HepG2 (cell line): ENCODE measurements around the gene HDLBP. TPM values are rescaled to one million over a fixed set of nuclear protein-coding genes. Genes with fewer than 3 reads are reported as not detected.

Experiments
- ATF6 ChIP-seq: sonication (generic); formaldehyde crosslinking; conservative IDR thresholded peaks from 2 replicates; pipeline ENCODE4 v1.4.0; 2020; ENCODE audit warnings: missing genetic modification reagents
- BRCA1 ChIP-seq: sonication (generic); formaldehyde crosslinking; IDR thresholded peaks from 2 replicates; pipeline ENCODE4 v1.4.0; 2020; ENCODE audit warnings: missing genetic modification reagents
- CAMTA2 ChIP-seq: sonication (generic); formaldehyde crosslinking; IDR thresholded peaks from 2 replicates; pipeline ENCODE4 v1.4.0; 2020; ENCODE audit warnings: mild to moderate bottlenecking, missing genetic modification reagents, borderline replicate concordance
- DDIT3 ChIP-seq: sonication (generic); formaldehyde crosslinking; IDR thresholded peaks from 2 replicates; pipeline ENCODE4 v1.4.0; 2020; ENCODE audit warnings: mild to moderate bottlenecking, missing genetic modification reagents
- DNMT1 ChIP-seq: sonication (generic); formaldehyde crosslinking; IDR thresholded peaks from 2 replicates; pipeline ENCODE4 v1.5.1; 2020; ENCODE audit warnings: mild to moderate bottlenecking, missing genetic modification reagents
- KDM2A ChIP-seq: sonication (generic); formaldehyde crosslinking; IDR thresholded peaks from 2 replicates; pipeline ENCODE4 v1.4.0; 2020; ENCODE audit warnings: low read depth, missing genetic modification reagents, borderline replicate concordance
- PAF1 ChIP-seq: IDR thresholded peaks from 2 replicates; pipeline ENCODE4 v1.6.1; 2016; ENCODE audit warnings: missing genetic modification reagents, missing compliant biosample characterization
- SNAPC2 ChIP-seq: sonication (generic); formaldehyde crosslinking; IDR thresholded peaks from 2 replicates; pipeline ENCODE4 v1.8.1; 2022; ENCODE audit warnings: mild to moderate bottlenecking, missing genetic modification reagents
- SSRP1 ChIP-seq: IDR thresholded peaks from 2 replicates; pipeline ENCODE4 v1.6.1; 2016; ENCODE audit warnings: control low read depth
- TFDP1 ChIP-seq: IDR thresholded peaks from 2 replicates; pipeline ENCODE4 v1.6.1; 2016; ENCODE audit warnings: missing compliant biosample characterization, missing genetic modification reagents, borderline replicate concordance
- THAP7 ChIP-seq: sonication (generic); formaldehyde crosslinking; IDR thresholded peaks from 2 replicates; pipeline ENCODE4 v1.8.1; 2023; ENCODE audit warnings: mild to moderate bottlenecking, missing genetic modification reagents
- YY1 ChIP-seq: IDR thresholded peaks from 2 replicates; pipeline ENCODE4 v1.6.1; 2011; ENCODE audit warnings: low read length, low read depth, moderate library complexity, mild to moderate bottlenecking; ENCODE audit not compliant: insufficient read depth, insufficient replicate concordance
- ZNF501 ChIP-seq: sonication (generic); formaldehyde crosslinking; IDR thresholded peaks from 2 replicates; pipeline ENCODE4 v1.5.1; 2020; ENCODE audit warnings: mild to moderate bottlenecking, moderate library complexity, missing genetic modification reagents
- ZNF776 ChIP-seq: sonication (generic); formaldehyde crosslinking; IDR thresholded peaks from 2 replicates; pipeline ENCODE4 v1.4.0; 2020; ENCODE audit warnings: mild to moderate bottlenecking, missing genetic modification reagents
- ZNF839 ChIP-seq: sonication (generic); formaldehyde crosslinking; IDR thresholded peaks from 2 replicates; pipeline ENCODE4 v1.4.0; 2020; ENCODE audit warnings: missing genetic modification reagents, mild to moderate bottlenecking, borderline replicate concordance
- ZSCAN30 ChIP-seq: sonication (generic); formaldehyde crosslinking; IDR thresholded peaks from 2 replicates; pipeline ENCODE4 v1.5.0; 2020; ENCODE audit warnings: mild to moderate bottlenecking, missing genetic modification reagents
- polyA plus RNA-seq, 8 experiments: library from polyadenylated mRNA; depleted of rRNA in 3 of 8; stranded (reverse) in 7 of 8; unstranded in 1 of 8; fragments of >200 nt; fragmentation: Illumina TruSeq in 4 of 8; extraction: Trizol in 4 of 8; gene quantifications; 2 replicates each; pipeline versions ENCODE4 v1.2.1 to v1.2.3, GENCODE V29; 2011 to 2016; ENCODE audit warnings: low read depth in 4 of 8, missing spikeins in 1 of 8, mixed read lengths in 1 of 8; ENCODE audit not compliant: insufficient read depth in 1 of 8
- total RNA-seq, 5 experiments: library from RNA; depleted of rRNA; stranded (reverse); fragments of >200 nt; fragmentation: Illumina TruSeq; extraction: Trizol; gene quantifications; 2 replicates each; pipeline ENCODE4 v1.2.3, GENCODE V29; 2016; ENCODE audit warnings: low read depth in 1 of 5

The HDLBP gene
- total and polyA plus RNA-seq, 2 of the 13 experiments (the other 11 are each of a cell fraction or from before 2014, with no cell fraction given), result 464 to 707 TPM

- TF ChIP-seq SSRP1 (CRISPR knock-in tag) (no peak), BRCA1 (CRISPR knock-in tag) (peak; percentile 51; the same call in 1 of the 2 replicates), ZSCAN30 (no peak), DDIT3 (CRISPR knock-in tag) (no peak), TFDP1 (CRISPR knock-in tag) (peak; percentile 74; the same call in 1 of the 2 replicates), ATF6 (CRISPR knock-in tag) (no peak), KDM2A (CRISPR knock-in tag) (peak; percentile 91), YY1 (no peak), CAMTA2 (CRISPR knock-in tag) (no peak), SNAPC2 (CRISPR knock-in tag) (peak; percentile 61; the same call in 1 of the 2 replicates), ZNF501 (0 out of 2 replicates have a peak, but pooled peaks have one; percentile 71), DNMT1 (CRISPR knock-in tag) (0 out of 2 replicates have a peak, but pooled peaks have one; percentile 67), ZNF776 (CRISPR knock-in tag) (no peak), THAP7 (peak; percentile 28; the same call in 1 of the 2 replicates), PAF1 (CRISPR knock-in tag) (no peak; the same call in 1 of the 2 replicates), ZNF839 (CRISPR knock-in tag) (0 out of 2 replicates have a peak, but pooled peaks have one; percentile 19)
Measured at GRCh38 chr2:241224018-241224850, 91.2 kb downstream of the HDLBP start (continued).
